Activated CD4-positive, CD25-positive, alpha-beta regulatory T cell treated with anti-CD3 and anti-CD28 coated beads, Interleukin-2, amount 50 U/mL, for 16 hours (primary cell): Measurements from ENCODE around the gene STAMBP.
"Not testable (repeated sequence)": the region's sequence is repeated elsewhere in the genome, so short reads cannot be mapped to it uniquely, and the experiment has no call there.

Experiments used
- DNase-seq: peaks from one replicate; pipeline ENCODE4 v3.0.0-alpha.2; 2020; ENCODE audit warnings: low read depth, low spot score

STAMBP gene

GRCh38 chr2:73828818-73829570, at the start of gene STAMBP:
Gene STAMBP (plus strand): TSS chr2:73828961. CDS start chr2:73830857, 1,896 bp downstream.
- DNase-seq, result peak; percentile 79

GRCh38 chr2:73779467-73780236, 49.1 kb upstream of the STAMBP start, which contains the start of gene DUSP11:
Gene DUSP11 (minus strand): TSS chr2:73780103. CDS start chr2:73779974, 129 bp downstream.
- peak; percentile 93 for DNase-seq

- DNase-seq, result no peak
Measured at GRCh38 chr2:73780237-73780582, 48.6 kb upstream of the STAMBP start.

GRCh38 chr2:73783402-73783801, 45.4 kb upstream of the STAMBP start:
- not testable (repeated sequence) for DNase-seq

- not testable (repeated sequence) for DNase-seq
Measured at GRCh38 chr2:73783883-73784282, 44.9 kb upstream of the STAMBP start, which contains the start of gene C2orf78. Gene C2orf78 (plus strand): TSS chr2:73784183. CDS start chr2:73784310, 127 bp downstream.

- DNase-seq, result no peak
Measured at GRCh38 chr2:73811878-73812277, 16.9 kb upstream of the STAMBP start.

- DNase-seq, result no peak
Measured at GRCh38 chr2:73812635-73813034, 16.1 kb upstream of the STAMBP start.

GRCh38 chr2:73818296-73818695, 10.5 kb upstream of the STAMBP start:
- DNase-seq, result no peak

- DNase-seq, result no peak
Measured at GRCh38 chr2:73821227-73821626, 7.5 kb upstream of the STAMBP start.

- no peak for DNase-seq
Measured at GRCh38 chr2:73821669-73822068, 7.1 kb upstream of the STAMBP start.

- DNase-seq, result no peak
Measured at GRCh38 chr2:73822276-73822675, 6.5 kb upstream of the STAMBP start.

GRCh38 chr2:73822991-73823390, 5.8 kb upstream of the STAMBP start:
- DNase-seq, result no peak

- DNase-seq, result no peak
Measured at GRCh38 chr2:73823416-73823815, 5.3 kb upstream of the STAMBP start.

- no peak for DNase-seq
Measured at GRCh38 chr2:73823916-73824523, 4.7 kb upstream of the STAMBP start.

- DNase-seq, result no peak
Measured at GRCh38 chr2:73825408-73825807, 3.4 kb upstream of the STAMBP start.

GRCh38 chr2:73827018-73827417, 1.7 kb upstream of the STAMBP start:
- no peak for DNase-seq

GRCh38 chr2:73827660-73828388, 937 bp upstream of the STAMBP start:
- DNase-seq, result no peak

GRCh38 chr2:73828389-73828817, 358 bp upstream of the STAMBP start:
- no peak for DNase-seq

GRCh38 chr2:73830871-73831401, 2.2 kb downstream of the STAMBP start:
- DNase-seq, result no peak

GRCh38 chr2:73832930-73833329, 4.2 kb downstream of the STAMBP start:
- no peak for DNase-seq
